Keratinocyte (primary cell): ENCODE measurements around the gene DIPK1A.

Experiments used
- CTCF ChIP-seq, 3 experiments: IDR thresholded peaks in 1 of 3; conservative IDR thresholded peaks in 1 of 3; optimal IDR thresholded peaks in 1 of 3; 2 replicates in 2 of 3; 3 replicates in 1 of 3; pipeline versions ENCODE3 to v1.5.1; 2011; ENCODE audit warnings: low read length in 3 of 3, mild to moderate bottlenecking in 3 of 3, moderate library complexity in 2 of 3, control low read depth in 1 of 3, inconsistent platforms in 1 of 3; ENCODE audit not compliant: insufficient read depth in 2 of 3; ENCODE audit errors: extremely low read depth in 1 of 3
- EZH2 ChIP-seq: IDR thresholded peaks from one replicate; pipeline ENCODE4 v1.6.1; 2012; ENCODE audit warnings: inconsistent platforms, mild to moderate bottlenecking, low read length, moderate library complexity

- TF ChIP-seq CTCF (optimal IDR thresholded peaks at IDR 0.05 in 1 of 3, IDR thresholded peaks at IDR 0.05 in 1 of 3, conservative IDR thresholded peaks at IDR 0.05 in 1 of 3; ENCODE audit: extremely low read depth in 1 of 3, insufficient read depth in 2 of 3, low read length in 3 of 3) = no peak
- TF ChIP-seq EZH2 = no peak
Observed at GRCh38 chr1:93005252-93005598, 44.0 kb upstream of the DIPK1A start.
